Fibroblast of mammary gland (primary cell): Measurements from ENCODE around the gene NPHP4.

Experiments
- DNase-seq: peaks from one replicate; pipeline ENCODE4 v3.0.0-alpha.2; 2010; ENCODE audit warnings: low read depth
- H3K4me3 ChIP-seq: 2 replicates; pipeline ENCODE4 v1.5.1; 2011; ENCODE audit warnings: low read depth, mild to moderate bottlenecking, low read length, moderate library complexity; ENCODE audit not compliant: control insufficient read depth
- TF ChIP-seq, protein P1 (sequence below): conservative IDR thresholded peaks from 2 replicates; pipeline ENCODE4 v1.5.1; 2011; ENCODE audit warnings: low read depth, low read length, inconsistent platforms; ENCODE audit not compliant: control insufficient read depth, insufficient read depth

NPHP4 gene

DNA sequence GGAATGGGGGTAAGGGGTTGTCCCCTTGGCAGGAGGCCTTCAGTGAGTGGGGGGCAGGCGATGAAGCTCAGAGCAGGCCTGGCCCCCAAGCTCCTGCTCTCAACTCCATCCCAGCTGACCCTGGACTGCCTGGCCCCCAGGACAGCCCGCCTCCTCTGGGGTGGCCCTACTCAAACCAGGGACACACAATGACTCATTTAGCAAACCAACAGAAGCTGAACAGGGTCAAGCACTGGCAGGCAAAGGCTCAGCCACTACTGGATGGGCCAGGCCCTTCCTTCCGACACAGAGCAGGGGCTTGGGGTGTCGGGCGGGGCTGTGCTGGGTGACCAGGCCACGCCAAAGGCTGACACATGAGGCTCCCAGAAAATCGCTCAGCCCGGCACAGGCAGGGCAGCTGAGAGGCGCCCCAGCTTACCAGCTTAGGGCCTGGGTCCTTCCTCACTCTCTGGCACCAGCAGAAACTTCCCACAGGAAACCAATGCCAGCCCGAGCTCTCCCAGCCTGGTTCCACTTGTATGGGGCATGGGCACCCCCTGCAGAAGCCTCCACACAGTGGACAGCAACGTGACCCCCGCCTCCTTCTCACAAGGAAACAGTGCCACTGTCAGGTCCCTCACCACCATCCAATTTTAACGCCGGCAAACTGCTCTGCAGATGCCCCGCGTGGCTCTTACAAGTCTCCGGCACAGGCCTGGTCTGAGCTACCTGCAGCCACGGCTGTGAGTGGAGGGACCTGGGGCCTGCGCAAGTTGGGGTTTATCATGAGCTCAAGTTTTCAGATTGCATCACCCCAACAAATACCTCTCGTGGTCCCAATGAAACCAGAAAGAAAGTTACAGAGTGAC is 114.3 kb downstream of the NPHP4 start:
- H3K4me3 ChIP-seq, result no peak overlapping the region
- TF ChIP-seq, protein P1, sequence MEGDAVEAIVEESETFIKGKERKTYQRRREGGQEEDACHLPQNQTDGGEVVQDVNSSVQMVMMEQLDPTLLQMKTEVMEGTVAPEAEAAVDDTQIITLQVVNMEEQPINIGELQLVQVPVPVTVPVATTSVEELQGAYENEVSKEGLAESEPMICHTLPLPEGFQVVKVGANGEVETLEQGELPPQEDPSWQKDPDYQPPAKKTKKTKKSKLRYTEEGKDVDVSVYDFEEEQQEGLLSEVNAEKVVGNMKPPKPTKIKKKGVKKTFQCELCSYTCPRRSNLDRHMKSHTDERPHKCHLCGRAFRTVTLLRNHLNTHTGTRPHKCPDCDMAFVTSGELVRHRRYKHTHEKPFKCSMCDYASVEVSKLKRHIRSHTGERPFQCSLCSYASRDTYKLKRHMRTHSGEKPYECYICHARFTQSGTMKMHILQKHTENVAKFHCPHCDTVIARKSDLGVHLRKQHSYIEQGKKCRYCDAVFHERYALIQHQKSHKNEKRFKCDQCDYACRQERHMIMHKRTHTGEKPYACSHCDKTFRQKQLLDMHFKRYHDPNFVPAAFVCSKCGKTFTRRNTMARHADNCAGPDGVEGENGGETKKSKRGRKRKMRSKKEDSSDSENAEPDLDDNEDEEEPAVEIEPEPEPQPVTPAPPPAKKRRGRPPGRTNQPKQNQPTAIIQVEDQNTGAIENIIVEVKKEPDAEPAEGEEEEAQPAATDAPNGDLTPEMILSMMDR, result no peak
- DNase-seq, result no peak

DNA sequence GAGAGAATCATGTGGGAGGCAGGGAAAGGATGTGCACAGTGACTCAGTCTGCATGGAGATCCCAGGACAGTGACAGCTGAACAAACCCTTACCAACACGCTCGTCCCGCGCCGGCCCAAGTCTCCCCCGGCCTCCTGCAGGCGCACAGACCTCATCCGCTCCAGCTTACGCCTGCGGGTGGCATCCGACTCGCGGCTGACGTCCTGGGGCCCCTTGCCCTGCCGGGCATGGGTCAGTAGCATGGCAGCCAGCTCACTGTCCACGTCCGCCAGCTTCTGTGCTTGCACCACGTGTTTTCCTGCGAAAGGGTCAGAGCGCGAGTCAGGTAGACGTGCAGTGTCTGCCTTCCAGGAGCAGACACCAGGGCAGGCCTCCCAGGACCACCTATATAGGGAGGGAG is 115.2 kb downstream of the NPHP4 start:
- TF ChIP-seq, protein P1, result no peak
- DNase-seq, result no peak
- no peak overlapping the region for H3K4me3 ChIP-seq

DNA sequence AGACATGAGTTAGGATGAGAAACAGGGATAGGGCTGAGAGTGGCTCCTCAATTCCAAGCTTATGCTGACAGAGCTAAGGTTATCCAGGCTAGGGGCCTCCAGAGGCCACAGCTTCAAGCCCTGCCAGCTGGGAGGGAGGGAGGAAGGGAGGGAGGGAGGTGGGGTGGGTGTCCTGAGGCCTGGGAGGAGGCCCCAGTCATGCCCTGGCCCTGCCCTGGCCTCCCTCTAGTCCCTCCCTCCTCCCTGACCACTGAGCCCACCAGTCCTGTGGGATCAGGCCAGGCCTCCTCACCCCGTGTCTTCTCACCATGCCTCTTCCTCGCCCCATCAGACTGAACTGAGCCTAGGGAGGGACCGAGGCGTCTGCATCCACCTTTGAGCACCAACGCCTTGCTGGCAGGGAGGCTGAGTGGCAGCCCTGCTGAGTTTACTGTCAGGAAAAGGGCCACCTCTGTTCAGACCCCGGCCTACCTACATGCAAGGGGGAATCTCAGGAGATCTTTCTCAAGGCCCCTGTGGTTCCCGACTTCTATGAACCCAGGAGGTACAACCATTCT is 116.1 kb downstream of the NPHP4 start:
- H3K4me3 ChIP-seq, result no peak overlapping the region
- no peak for DNase-seq

DNA sequence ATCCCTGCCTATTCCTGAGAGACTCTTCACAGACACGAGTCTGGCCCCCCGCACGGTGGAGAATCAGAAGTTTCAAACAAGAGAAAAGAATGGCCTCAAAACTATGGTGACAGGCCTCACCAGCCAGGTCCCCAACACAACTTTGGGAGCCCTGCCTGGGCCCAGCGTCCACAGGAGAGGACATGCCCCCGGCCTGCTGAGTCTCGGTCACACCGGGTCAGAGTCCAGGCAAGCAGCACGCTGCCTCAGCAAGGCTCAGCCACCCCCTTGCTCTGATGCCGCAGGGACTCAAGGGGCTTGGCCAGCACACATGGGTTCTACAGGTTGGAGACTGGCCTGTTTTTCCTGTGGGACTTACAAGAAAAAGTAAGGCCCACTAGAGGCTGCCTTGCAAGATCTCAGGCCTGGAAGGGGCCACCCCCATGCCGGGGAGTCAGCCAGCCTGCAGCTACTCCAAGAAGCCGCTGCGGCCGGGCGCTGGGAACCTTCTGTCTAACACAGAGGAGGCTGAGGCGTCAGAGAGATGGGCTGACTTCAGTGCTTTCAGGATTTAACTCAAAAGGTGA is 116.8 kb downstream of the NPHP4 start:
- TF ChIP-seq, protein P1, result no peak
- DNase-seq, result no peak
- no peak overlapping the region for H3K4me3 ChIP-seq

More for the DNA sequence above, 116.1 kb downstream of the NPHP4 start:
- TF ChIP-seq, protein P1, result no peak

DNA sequence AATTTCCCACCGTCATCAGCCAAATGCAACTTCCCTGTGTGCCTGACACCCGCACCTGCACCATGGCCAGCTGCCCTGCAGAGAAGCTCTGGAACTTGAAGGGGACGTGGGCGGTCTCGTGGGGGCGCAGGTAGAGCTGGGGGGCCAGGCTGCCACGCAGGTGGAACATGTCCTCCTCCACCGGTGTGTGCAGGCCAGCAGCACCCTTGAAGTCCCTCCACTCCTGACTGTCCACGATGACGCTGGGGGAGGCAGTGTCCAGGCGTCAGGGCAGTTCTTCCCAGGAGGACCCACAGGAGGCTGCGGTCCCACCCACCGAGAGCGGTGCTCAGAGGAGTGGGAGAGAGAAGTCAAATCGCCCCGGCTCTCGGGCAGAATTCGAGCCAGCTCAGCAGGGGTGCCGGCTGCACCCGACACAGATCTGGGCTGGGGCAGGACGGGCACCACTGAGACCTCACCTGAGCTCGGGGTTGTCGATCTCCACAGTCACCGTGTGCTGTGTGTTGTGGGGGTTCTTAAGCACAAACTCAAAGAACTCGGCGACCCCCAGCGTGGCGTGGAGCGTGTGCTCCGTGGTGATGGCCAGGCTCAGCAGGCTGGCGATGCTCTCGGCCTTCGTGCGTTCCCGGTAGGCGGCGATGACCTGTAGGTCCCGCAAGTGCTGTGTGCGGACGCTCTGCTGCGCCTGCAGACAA is 117.7 kb downstream of the NPHP4 start:
- no peak for DNase-seq
- TF ChIP-seq, protein P1, result no peak
- H3K4me3 ChIP-seq, result no peak overlapping the region

DNA sequence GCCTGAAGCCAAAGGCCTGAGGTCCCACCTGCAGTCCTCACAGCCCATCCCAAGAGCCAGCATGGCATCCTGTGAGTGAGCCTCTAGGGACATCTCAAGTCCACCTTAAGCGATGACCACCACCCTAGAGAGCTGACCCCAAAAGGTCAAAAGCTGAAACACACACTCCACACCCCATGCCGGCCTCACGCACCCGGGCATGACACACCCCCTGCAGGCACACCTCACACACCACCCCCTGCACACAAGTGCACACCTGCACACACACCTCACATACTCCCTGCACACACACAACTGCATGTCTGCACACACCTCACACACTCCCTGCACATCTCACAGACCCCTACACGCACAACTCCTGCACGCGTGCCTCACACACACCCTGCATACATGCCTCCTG is 118.7 kb downstream of the NPHP4 start:
- TF ChIP-seq, protein P1, result no peak
- no peak overlapping the region for H3K4me3 ChIP-seq
- DNase-seq, result no peak
